Measurements from ENCODE around the gene SMPD3. TPM values are rescaled to one million over a fixed set of nuclear protein-coding genes. Genes with fewer than 3 reads are reported as not detected.

Gene SMPD3
- total RNA-seq, 1 donor from 2014 or later: 2.5 TPM

GRCh38 chr16:68470461-68471150 lies 22.3 kb upstream of the SMPD3 start:
- DNase-seq: peak; percentile 15

- peak; percentile 7 for DNase-seq
These were observed 21.6 kb upstream of the SMPD3 start for GRCh38 chr16:68469796-68470460.

- no peak for DNase-seq
These were observed 20.5 kb upstream of the SMPD3 start for GRCh38 chr16:68468842-68469241.

GRCh38 chr16:68466174-68466573 lies 17.9 kb upstream of the SMPD3 start:
- DNase-seq: no peak

GRCh38 chr16:68463904-68464303 lies 15.6 kb upstream of the SMPD3 start:
- DNase-seq: no peak

GRCh38 chr16:68460067-68460466 lies 11.8 kb upstream of the SMPD3 start:
- DNase-seq: no peak

- DNase-seq: no peak
These were observed 11.1 kb upstream of the SMPD3 start for GRCh38 chr16:68459457-68459856.

- DNase-seq: no peak
These were observed 10.2 kb upstream of the SMPD3 start for GRCh38 chr16:68458551-68458950.

GRCh38 chr16:68458101-68458500 lies 9.8 kb upstream of the SMPD3 start:
- no peak for DNase-seq

GRCh38 chr16:68455631-68456030 lies 7.3 kb upstream of the SMPD3 start:
- DNase-seq: no peak

GRCh38 chr16:68454920-68455435 lies 6.7 kb upstream of the SMPD3 start:
- no peak for DNase-seq

- DNase-seq: no peak
These were observed 5.5 kb upstream of the SMPD3 start for GRCh38 chr16:68453816-68454215.

- no peak for DNase-seq
These were observed 3.9 kb upstream of the SMPD3 start for GRCh38 chr16:68452176-68452575.

GRCh38 chr16:68451676-68452075 lies 3.4 kb upstream of the SMPD3 start:
- DNase-seq: no peak

GRCh38 chr16:68450741-68451255 lies 2.5 kb upstream of the SMPD3 start:
- DNase-seq: no peak

GRCh38 chr16:68447653-68448359 lies 502 bp downstream of the SMPD3 start:
- DNase-seq: no peak

- DNase-seq: no peak
These were observed 1.3 kb downstream of the SMPD3 start for GRCh38 chr16:68446681-68447652.

GRCh38 chr16:68445458-68445857 lies 2.9 kb downstream of the SMPD3 start:
- DNase-seq: peak; percentile 13

GRCh38 chr16:68444056-68444657 lies 4.2 kb downstream of the SMPD3 start:
- DNase-seq: peak; percentile 76

GRCh38 chr16:68436581-68436980 lies 11.7 kb downstream of the SMPD3 start:
- no peak for DNase-seq

GRCh38 chr16:68434624-68435210 lies 13.6 kb downstream of the SMPD3 start:
- DNase-seq: no peak
